ENCODE results near the gene GPR62. TPM values are rescaled to one million over a fixed set of nuclear protein-coding genes. Genes with fewer than 3 reads are reported as not detected.
"Not testable (repeated sequence)": the region's sequence is repeated elsewhere in the genome, so short reads cannot be mapped to it uniquely, and the experiment has no call there.

The GPR62 gene
- total RNA-seq, 1 experiment from 2014 or later, result not detected

DNA sequence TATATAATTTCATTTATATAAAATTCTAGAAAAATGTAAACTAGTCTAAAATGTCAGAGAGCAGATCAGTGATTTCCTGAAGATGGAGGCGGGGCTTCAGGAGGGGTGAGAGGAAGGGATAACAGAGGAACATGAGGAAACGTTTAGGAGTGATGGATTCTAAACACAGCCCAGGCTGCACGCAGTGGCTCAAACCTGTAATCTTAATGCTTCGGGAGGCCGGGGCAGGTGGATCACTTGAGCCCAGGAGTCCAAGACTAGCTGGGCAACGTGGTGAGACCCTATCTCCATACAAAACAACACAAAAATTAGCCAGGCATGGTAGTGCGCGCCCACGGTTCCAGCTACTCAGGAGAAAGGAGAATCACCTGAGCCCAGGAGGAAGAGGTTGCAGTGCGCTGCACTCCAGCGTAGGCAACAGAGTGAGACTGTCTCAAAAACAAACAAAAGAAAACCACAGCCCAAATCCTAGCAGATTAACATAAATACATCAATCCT, 34.1 kb upstream of the GPR62 start:
- TF ChIP-seq, protein P1, sequence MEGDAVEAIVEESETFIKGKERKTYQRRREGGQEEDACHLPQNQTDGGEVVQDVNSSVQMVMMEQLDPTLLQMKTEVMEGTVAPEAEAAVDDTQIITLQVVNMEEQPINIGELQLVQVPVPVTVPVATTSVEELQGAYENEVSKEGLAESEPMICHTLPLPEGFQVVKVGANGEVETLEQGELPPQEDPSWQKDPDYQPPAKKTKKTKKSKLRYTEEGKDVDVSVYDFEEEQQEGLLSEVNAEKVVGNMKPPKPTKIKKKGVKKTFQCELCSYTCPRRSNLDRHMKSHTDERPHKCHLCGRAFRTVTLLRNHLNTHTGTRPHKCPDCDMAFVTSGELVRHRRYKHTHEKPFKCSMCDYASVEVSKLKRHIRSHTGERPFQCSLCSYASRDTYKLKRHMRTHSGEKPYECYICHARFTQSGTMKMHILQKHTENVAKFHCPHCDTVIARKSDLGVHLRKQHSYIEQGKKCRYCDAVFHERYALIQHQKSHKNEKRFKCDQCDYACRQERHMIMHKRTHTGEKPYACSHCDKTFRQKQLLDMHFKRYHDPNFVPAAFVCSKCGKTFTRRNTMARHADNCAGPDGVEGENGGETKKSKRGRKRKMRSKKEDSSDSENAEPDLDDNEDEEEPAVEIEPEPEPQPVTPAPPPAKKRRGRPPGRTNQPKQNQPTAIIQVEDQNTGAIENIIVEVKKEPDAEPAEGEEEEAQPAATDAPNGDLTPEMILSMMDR (IDR thresholded peaks at IDR 0.05; ENCODE audit: insufficient read depth in 1 of 2, low read depth in 1 of 2, low read length in 1 of 2, severe bottlenecking in 1 of 2, unreplicated experiment in 1 of 2), result no peak
- H3K4me1 ChIP-seq, result no peaks in the 10 kb centered on the region
- no peaks in the 10 kb centered on the region for H3K36me3 ChIP-seq (ENCODE audit: control insufficient read depth, insufficient read depth, low read length)
- H3K9me3 ChIP-seq, result no peaks in the 10 kb centered on the region; the same call in 1 of the 2 replicates
- CTCF ChIA-PET, result no interaction called here
- Mint-ChIP-seq H3K27ac (ENCODE audit: unreplicated experiment) (no peak overlapping the region), H3K36me3 (ENCODE audit: insufficient read depth, unreplicated experiment) (no peaks in the 10 kb centered on the region), H3K9me3 (ENCODE audit: unreplicated experiment) (no peaks in the 10 kb centered on the region), H3K27me3 (ENCODE audit: insufficient read depth, unreplicated experiment) (peaks cover 21% of the 10 kb centered on the region), H3K4me1 (ENCODE audit: low read depth, unreplicated experiment) (no peaks in the 10 kb centered on the region), H3K4me3 (ENCODE audit: unreplicated experiment) (no peak overlapping the region)
- POLR2A ChIA-PET, result no interaction called here
- no peak for DNase-seq
- H3K4me3 ChIP-seq (ENCODE audit: low read depth, low read length), result no peak overlapping the region
- no peaks in the 10 kb centered on the region for H3K27me3 ChIP-seq (replicated peaks; ENCODE audit: control insufficient read depth, insufficient read depth, low read length)
- intact Hi-C loops (cut with micrococcal nuclease; ENCODE audit: unreplicated experiment), result no loop called here
- no TSS peak for BruUV-seq (replicated peaks)

DNA sequence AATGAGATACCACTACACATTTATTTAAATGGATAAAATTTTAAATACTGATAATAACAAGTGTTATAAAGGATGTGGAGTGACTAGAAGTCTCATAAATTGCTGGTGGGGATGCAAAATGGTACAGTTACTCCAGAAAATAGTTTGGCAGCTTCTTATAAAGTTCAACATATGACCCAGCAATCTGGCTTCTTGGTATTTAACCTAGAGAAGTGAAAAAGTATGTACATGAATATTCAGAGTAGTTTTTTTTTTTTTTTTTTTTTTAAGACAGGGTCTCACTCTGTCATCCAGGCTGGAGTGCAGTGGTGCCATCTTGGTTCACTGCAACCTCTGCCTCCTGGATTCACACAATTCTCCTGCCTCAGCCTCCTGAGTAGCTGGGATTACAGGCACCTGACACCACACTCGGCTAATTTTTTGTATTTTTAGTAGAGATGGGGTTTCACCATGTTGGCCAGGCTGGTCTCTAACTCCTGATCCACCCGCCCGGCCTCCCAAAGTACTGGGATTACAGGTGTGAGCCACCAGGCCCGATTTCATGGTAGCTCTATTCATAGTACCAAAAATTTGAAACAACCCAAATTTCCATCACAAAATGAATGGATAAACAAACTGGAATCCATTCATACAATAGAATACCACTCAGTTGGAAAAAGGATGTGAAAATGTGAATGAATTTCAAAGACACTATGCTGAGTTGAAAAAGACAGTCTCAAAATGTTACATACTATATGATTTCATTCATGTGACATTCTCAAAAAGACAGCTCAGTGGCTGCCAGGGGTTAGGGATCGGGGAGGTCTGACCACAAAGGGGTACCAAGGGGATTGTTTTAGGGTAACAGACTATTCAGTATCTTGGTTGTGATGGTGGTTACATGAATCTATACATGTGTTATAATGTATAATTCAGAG, 27.9 kb upstream of the GPR62 start:
- H3K36me3 Mint-ChIP-seq (ENCODE audit: insufficient read depth, unreplicated experiment), result no peaks in the 10 kb centered on the region
- CTCF ChIA-PET, result no interaction called here
- Histone ChIP-seq H3K9me3 (no peaks in the 10 kb centered on the region), H3K27me3 (replicated peaks; ENCODE audit: control insufficient read depth, insufficient read depth, low read length) (no peaks in the 10 kb centered on the region), H3K4me1 (no peaks in the 10 kb centered on the region), H3K4me3 (ENCODE audit: low read depth, low read length) (no peak overlapping the region), H3K36me3 (ENCODE audit: control insufficient read depth, insufficient read depth, low read length) (no peaks in the 10 kb centered on the region)
- no peaks in the 10 kb centered on the region for H3K9me3 Mint-ChIP-seq (ENCODE audit: unreplicated experiment)
- BruUV-seq (replicated peaks), result no TSS peak
- no peaks in the 10 kb centered on the region for H3K4me1 Mint-ChIP-seq (ENCODE audit: low read depth, unreplicated experiment)
- H3K27me3 Mint-ChIP-seq (ENCODE audit: insufficient read depth, unreplicated experiment), result peaks cover 1% of the 10 kb centered on the region
- H3K4me3 Mint-ChIP-seq (ENCODE audit: unreplicated experiment), result no peak overlapping the region
- intact Hi-C loops (cut with micrococcal nuclease; ENCODE audit: unreplicated experiment), result no loop called here
- TF ChIP-seq, protein P1 (IDR thresholded peaks at IDR 0.05; ENCODE audit: insufficient read depth in 1 of 2, low read depth in 1 of 2, low read length in 1 of 2, severe bottlenecking in 1 of 2, unreplicated experiment in 1 of 2), result no peak
- POLR2A ChIA-PET, result interaction anchor here (0.7 kb wide), 1 partner anchor 69 kb away, joined by 8 read pairs; no protein-coding TSS in a partner anchor
- no peak overlapping the region for H3K27ac Mint-ChIP-seq (ENCODE audit: unreplicated experiment)
- DNase-seq, result no peak

DNA sequence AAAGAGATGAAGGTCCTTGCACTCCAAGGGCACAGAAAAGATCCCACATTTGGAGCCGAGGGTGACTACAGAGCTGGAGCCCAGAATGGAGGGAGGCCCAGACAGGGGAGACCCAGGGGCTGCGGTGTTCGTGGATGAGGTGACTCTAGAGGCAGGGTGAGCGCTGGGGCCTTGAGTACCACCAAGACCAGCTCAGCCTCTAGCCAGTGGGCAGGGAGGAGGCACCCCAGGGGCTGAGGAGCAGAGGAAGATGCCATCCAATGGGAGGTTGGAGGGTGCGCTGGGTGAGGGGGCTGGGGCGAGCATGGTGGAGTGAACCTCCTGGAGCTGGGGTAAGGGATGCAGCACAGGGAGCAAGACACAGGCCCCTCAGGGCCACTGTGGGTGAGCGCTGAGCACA, 26.7 kb upstream of the GPR62 start:
- no peak for DNase-seq
- BruUV-seq (replicated peaks), result no TSS peak
- H3K4me1 Mint-ChIP-seq (ENCODE audit: low read depth, unreplicated experiment), result no peaks in the 10 kb centered on the region
- no peaks in the 10 kb centered on the region for H3K27me3 Mint-ChIP-seq (ENCODE audit: insufficient read depth, unreplicated experiment)
- H3K9me3 Mint-ChIP-seq (ENCODE audit: unreplicated experiment), result no peaks in the 10 kb centered on the region
- intact Hi-C loops (cut with micrococcal nuclease; ENCODE audit: unreplicated experiment), result no loop called here
- Histone ChIP-seq H3K36me3 (ENCODE audit: control insufficient read depth, insufficient read depth, low read length) (no peaks in the 10 kb centered on the region), H3K4me1 (no peaks in the 10 kb centered on the region), H3K27me3 (replicated peaks; ENCODE audit: control insufficient read depth, insufficient read depth, low read length) (no peaks in the 10 kb centered on the region), H3K4me3 (ENCODE audit: low read depth, low read length) (no peak overlapping the region), H3K9me3 (no peaks in the 10 kb centered on the region)
- POLR2A ChIA-PET, result no interaction called here
- CTCF ChIA-PET, result no interaction called here
- H3K27ac Mint-ChIP-seq (ENCODE audit: unreplicated experiment), result no peak overlapping the region
- TF ChIP-seq, protein P1 (IDR thresholded peaks at IDR 0.05; ENCODE audit: insufficient read depth in 1 of 2, low read depth in 1 of 2, low read length in 1 of 2, severe bottlenecking in 1 of 2, unreplicated experiment in 1 of 2), result no peak
- peaks cover 10% of the 10 kb centered on the region for H3K36me3 Mint-ChIP-seq (ENCODE audit: insufficient read depth, unreplicated experiment)
- no peak overlapping the region for H3K4me3 Mint-ChIP-seq (ENCODE audit: unreplicated experiment)

- H3K27ac Mint-ChIP-seq (ENCODE audit: unreplicated experiment); H3K4me1 Mint-ChIP-seq (ENCODE audit: low read depth, unreplicated experiment); H3K4me1 ChIP-seq; H3K9me3 ChIP-seq; intact Hi-C loops (cut with micrococcal nuclease; ENCODE audit: unreplicated experiment); H3K4me3 ChIP-seq (ENCODE audit: low read depth, low read length); H3K36me3 ChIP-seq (ENCODE audit: control insufficient read depth, insufficient read depth, low read length); CTCF ChIA-PET; H3K9me3 Mint-ChIP-seq (ENCODE audit: unreplicated experiment); BruUV-seq (replicated peaks); DNase-seq; H3K27me3 Mint-ChIP-seq (ENCODE audit: insufficient read depth, unreplicated experiment); H3K4me3 Mint-ChIP-seq (ENCODE audit: unreplicated experiment); H3K27me3 ChIP-seq (replicated peaks; ENCODE audit: control insufficient read depth, insufficient read depth, low read length): not testable (repeated sequence)
- H3K36me3 Mint-ChIP-seq (ENCODE audit: insufficient read depth, unreplicated experiment), result peaks cover 16% of the 10 kb centered on the region
- POLR2A ChIA-PET, result interaction anchor here (0.5 kb wide), 1 partner anchor 225 kb away, joined by 7 read pairs; no protein-coding TSS in a partner anchor
These were observed 26.2 kb upstream of the GPR62 start for GRCh38 chr3:51928981-51929380.

Data from Caco-2 (cell line).